ENCODE measurements around the gene FXYD5. TPM values are rescaled to one million over a fixed set of nuclear protein-coding genes. Genes with fewer than 3 reads are reported as not detected.

The FXYD5 gene
- total and polyA plus RNA-seq, 10 of the 15 experiments (the other 5 are each of a cell fraction or from before 2014, with no cell fraction given), result 30.0 to 159 (median 93.9) TPM

DNA sequence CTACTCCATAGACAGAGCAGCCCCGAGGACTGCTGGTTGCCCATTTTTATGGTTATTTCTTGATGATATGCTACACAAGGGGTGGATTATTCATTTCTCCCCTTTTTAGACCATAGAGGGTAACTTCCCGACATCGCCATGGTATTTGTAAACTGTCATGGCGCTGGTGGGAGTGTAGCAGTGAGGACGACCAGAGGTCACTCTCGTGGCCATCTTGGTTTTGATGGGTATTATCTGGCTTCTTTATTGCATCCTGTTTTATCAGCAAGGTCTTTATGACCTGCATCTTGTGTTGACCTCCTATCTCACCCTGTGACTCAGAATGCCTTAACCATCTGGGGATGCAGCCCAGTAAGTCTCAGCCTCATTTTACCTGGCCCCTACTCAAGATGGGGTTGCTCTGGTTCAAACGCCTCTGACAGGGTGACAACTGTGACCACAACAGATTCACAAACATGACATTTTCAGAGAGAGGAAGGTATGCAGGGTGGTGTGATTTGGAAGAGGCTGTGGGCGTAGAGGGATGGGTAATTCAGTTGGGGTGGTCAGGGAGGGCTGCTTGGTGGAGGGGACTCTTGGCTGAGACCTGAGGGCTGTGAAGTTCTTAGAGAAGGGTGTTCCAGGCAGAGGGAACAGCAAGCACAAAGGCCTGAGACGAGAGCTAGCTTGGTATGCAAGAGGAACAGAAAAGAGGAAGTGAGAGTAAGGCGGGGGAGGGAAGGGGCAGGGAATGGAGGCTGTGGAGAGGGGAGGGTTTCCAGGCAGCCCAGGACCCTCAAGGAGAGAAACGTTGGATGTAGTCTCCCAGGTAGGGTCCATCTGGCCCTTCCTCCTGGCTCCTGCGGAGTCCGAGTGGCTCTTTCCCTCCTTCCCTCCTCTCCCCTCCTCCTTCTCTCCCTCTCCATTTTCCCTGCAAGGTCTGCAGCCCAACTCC is 50.5 kb downstream of the FXYD5 start (continued):
- TF ChIP-seq BCL3 (IDR thresholded peaks at IDR 0.05; ENCODE audit: borderline replicate concordance, insufficient read depth, low read depth, low read length, poor library complexity, severe bottlenecking) (peak; percentile 90), IRF4 (IDR thresholded peaks at IDR 0.05; ENCODE audit: low read depth, low read length) (peak; percentile 100), NBN (IDR thresholded peaks at IDR 0.05) (peak; percentile 100), POU2F2 (IDR thresholded peaks at IDR 0.05; ENCODE audit: borderline replicate concordance, low read depth, low read length) (peak; percentile 95), POLR2A (IDR thresholded peaks at IDR 0.05; ENCODE audit: low read depth, low read length) (no peak), POLR2AphosphoS2 (IDR thresholded peaks at IDR 0.05; ENCODE audit: low read depth, low read length) (no peak), SP1 (IDR thresholded peaks at IDR 0.05; ENCODE audit: low read depth, low read length) (peak; percentile 71), HDAC2 (IDR thresholded peaks at IDR 0.05) (0 out of 2 replicates have a peak, but pooled peaks have one; percentile 37), EZH2 (IDR thresholded peaks at IDR 0.05; ENCODE audit: borderline replicate concordance, control insufficient read depth, low read depth, low read length) (no peak), JUNB (IDR thresholded peaks at IDR 0.05) (no peak; the same call in 1 of the 2 replicates), YY1 (IDR thresholded peaks at IDR 0.05; ENCODE audit: low read depth, low read length) (peak; percentile 72; the same call in 1 of the 2 replicates), EED (IDR thresholded peaks at IDR 0.05; ENCODE audit: low read depth) (peak; percentile 99), PAX5 (IDR thresholded peaks at IDR 0.05; ENCODE audit: borderline replicate concordance, low read depth, low read length) (peak; percentile 95), SRF (IDR thresholded peaks at IDR 0.05; ENCODE audit: low read depth in 2 of 2, low read length in 2 of 2) (peak; percentile 18 to 93; a peak in 2 of 4 replicates), GATAD2B (conservative IDR thresholded peaks at IDR 0.05; ENCODE audit: low read depth) (peak; percentile 98), RAD21 (IDR thresholded peaks at IDR 0.05; ENCODE audit: insufficient read depth, low read depth, low read length) (no peak; the same call in 1 of the 2 replicates), ETV6 (conservative IDR thresholded peaks at IDR 0.05 in 1 of 2, IDR thresholded peaks at IDR 0.05 in 1 of 2; ENCODE audit: borderline replicate concordance in 1 of 2, low read depth in 1 of 2) (peak in 1 of 2 experiments; percentile 63; a peak in 2 of 4 replicates), JUND (IDR thresholded peaks at IDR 0.05; ENCODE audit: low read depth, low read length) (0 out of 2 replicates have a peak, but pooled peaks have one; percentile 11), MXI1 (IDR thresholded peaks at IDR 0.05; ENCODE audit: low read depth, low read length) (no peak), SMC3 (IDR thresholded peaks at IDR 0.05; ENCODE audit: borderline replicate concordance, low read length) (no peak; the same call in 1 of the 2 replicates), NFXL1 (IDR thresholded peaks at IDR 0.05; ENCODE audit: borderline replicate concordance) (no peak), RUNX3 (IDR thresholded peaks at IDR 0.05; ENCODE audit: low read length) (peak; percentile 79), SKIL (IDR thresholded peaks at IDR 0.05; ENCODE audit: low read depth, poor library complexity, severe bottlenecking) (peak; percentile 83)
- TF ChIP-seq, protein P1, sequence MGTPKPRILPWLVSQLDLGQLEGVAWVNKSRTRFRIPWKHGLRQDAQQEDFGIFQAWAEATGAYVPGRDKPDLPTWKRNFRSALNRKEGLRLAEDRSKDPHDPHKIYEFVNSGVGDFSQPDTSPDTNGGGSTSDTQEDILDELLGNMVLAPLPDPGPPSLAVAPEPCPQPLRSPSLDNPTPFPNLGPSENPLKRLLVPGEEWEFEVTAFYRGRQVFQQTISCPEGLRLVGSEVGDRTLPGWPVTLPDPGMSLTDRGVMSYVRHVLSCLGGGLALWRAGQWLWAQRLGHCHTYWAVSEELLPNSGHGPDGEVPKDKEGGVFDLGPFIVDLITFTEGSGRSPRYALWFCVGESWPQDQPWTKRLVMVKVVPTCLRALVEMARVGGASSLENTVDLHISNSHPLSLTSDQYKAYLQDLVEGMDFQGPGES (IDR thresholded peaks at IDR 0.05), result no peak; the same call in 1 of the 2 replicates
- TF ChIP-seq, protein P2, sequence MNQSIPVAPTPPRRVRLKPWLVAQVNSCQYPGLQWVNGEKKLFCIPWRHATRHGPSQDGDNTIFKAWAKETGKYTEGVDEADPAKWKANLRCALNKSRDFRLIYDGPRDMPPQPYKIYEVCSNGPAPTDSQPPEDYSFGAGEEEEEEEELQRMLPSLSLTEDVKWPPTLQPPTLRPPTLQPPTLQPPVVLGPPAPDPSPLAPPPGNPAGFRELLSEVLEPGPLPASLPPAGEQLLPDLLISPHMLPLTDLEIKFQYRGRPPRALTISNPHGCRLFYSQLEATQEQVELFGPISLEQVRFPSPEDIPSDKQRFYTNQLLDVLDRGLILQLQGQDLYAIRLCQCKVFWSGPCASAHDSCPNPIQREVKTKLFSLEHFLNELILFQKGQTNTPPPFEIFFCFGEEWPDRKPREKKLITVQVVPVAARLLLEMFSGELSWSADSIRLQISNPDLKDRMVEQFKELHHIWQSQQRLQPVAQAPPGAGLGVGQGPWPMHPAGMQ (IDR thresholded peaks at IDR 0.05; ENCODE audit: borderline replicate concordance), result no peak; the same call in 1 of the 2 replicates

Measured in GM12878 (cell line).